Endothelial cell (in vitro differentiated cells): ENCODE data around the gene TSSK6. TPM values are rescaled to one million over a fixed set of nuclear protein-coding genes. Genes with fewer than 3 reads are reported as not detected.
"Not testable (repeated sequence)": the region's sequence is repeated elsewhere in the genome, so short reads cannot be mapped to it uniquely, and the experiment has no call there.

Experiments used
- DNase-seq: peaks from one replicate; pipeline ENCODE4 v3.0.0; 2021; ENCODE audit warnings: low spot score
- H3K27ac Mint-ChIP-seq: one replicate; pipeline ENCODE4 v1.8.0; 2021; ENCODE audit warnings: mixed read lengths, inconsistent platforms; ENCODE audit not compliant: unreplicated experiment
- H3K27me3 Mint-ChIP-seq: one replicate; pipeline ENCODE4 v1.8.0; 2021; ENCODE audit warnings: mild to moderate bottlenecking, moderate library complexity, mixed read lengths, inconsistent platforms; ENCODE audit not compliant: unreplicated experiment
- H3K36me3 Mint-ChIP-seq: one replicate; pipeline ENCODE4 v1.8.0; 2021; ENCODE audit warnings: mild to moderate bottlenecking, low read depth, mixed read lengths, inconsistent platforms; ENCODE audit not compliant: unreplicated experiment
- H3K4me1 Mint-ChIP-seq: one replicate; pipeline ENCODE4 v1.8.0; 2021; ENCODE audit warnings: mild to moderate bottlenecking, mixed read lengths, inconsistent platforms; ENCODE audit not compliant: unreplicated experiment
- H3K4me3 Mint-ChIP-seq: one replicate; pipeline ENCODE4 v1.8.0; 2021; ENCODE audit warnings: mild to moderate bottlenecking, mixed read lengths, inconsistent platforms; ENCODE audit not compliant: unreplicated experiment
- H3K9me3 Mint-ChIP-seq: one replicate; pipeline ENCODE4 v1.8.0; 2021; ENCODE audit warnings: mixed read lengths, inconsistent platforms; ENCODE audit not compliant: unreplicated experiment
- total RNA-seq: library from RNA; stranded (reverse); fragmentation: NEBNext Ultra II Directional; extraction: Animal tissue kit (Norgen Biotek cat#: 25700); gene quantifications from one replicate; pipeline ENCODE4 v1.2.1, GENCODE V29; 2021; ENCODE audit not compliant: unreplicated experiment
- TF ChIP-seq, protein P1 (sequence below): fragments of 200-600 bp; sonication (generic); IDR thresholded peaks from one replicate; pipeline ENCODE4 v1.5.0; 2021; ENCODE audit warnings: antibody characterized with exemption; ENCODE audit not compliant: unreplicated experiment

Gene TSSK6
- total RNA-seq, 1 donor from 2014 or later = 2.7 TPM

DNA sequence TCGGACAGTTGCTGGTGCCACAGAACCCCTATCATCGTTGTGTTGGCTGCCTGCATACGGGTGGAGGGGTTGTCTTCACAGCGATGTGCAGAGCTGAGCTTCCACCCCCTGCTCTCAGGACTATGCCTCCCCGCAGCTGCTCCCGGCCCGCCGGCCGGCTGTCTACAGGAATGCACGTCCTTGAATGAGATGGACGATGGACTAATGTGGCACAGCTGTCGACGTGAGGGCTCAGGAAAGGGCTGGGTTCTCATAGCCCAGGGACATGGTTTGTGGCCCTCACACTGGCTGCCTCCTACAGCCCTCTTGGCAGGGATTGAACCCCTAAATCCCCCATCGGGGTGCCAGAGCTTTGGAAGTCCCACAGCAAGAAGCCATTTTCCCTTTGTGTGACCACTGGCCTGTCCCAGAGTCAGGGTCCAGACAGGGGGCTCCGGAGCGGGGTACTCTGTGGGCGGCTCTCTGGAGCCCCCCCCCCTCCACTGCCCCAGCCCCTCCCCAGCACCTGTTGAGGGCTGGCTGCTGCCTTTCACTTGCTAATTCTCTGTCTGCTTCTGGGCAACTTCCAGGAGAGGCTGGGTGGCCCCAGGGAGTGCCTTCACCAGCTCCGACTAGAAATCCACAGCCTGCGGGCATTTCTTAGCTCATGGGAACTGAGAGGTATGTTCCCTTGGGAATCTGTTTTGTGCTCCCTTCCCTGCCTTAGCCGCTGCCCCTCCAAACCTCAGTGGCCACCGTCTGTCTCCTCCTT is 40.2 kb downstream of the TSSK6 start:
- Mint-ChIP-seq H3K36me3 (peaks cover 16% of the 10 kb centered on the region), H3K27me3 (peaks cover 21% of the 10 kb centered on the region), H3K4me1 (peaks cover 33% of the 10 kb centered on the region), H3K9me3 (no peaks in the 10 kb centered on the region), H3K4me3 (peak overlapping the region; percentile 47), H3K27ac (no peak overlapping the region)
- DNase-seq = no peak
- TF ChIP-seq, protein P1, sequence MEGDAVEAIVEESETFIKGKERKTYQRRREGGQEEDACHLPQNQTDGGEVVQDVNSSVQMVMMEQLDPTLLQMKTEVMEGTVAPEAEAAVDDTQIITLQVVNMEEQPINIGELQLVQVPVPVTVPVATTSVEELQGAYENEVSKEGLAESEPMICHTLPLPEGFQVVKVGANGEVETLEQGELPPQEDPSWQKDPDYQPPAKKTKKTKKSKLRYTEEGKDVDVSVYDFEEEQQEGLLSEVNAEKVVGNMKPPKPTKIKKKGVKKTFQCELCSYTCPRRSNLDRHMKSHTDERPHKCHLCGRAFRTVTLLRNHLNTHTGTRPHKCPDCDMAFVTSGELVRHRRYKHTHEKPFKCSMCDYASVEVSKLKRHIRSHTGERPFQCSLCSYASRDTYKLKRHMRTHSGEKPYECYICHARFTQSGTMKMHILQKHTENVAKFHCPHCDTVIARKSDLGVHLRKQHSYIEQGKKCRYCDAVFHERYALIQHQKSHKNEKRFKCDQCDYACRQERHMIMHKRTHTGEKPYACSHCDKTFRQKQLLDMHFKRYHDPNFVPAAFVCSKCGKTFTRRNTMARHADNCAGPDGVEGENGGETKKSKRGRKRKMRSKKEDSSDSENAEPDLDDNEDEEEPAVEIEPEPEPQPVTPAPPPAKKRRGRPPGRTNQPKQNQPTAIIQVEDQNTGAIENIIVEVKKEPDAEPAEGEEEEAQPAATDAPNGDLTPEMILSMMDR = no peak

DNA sequence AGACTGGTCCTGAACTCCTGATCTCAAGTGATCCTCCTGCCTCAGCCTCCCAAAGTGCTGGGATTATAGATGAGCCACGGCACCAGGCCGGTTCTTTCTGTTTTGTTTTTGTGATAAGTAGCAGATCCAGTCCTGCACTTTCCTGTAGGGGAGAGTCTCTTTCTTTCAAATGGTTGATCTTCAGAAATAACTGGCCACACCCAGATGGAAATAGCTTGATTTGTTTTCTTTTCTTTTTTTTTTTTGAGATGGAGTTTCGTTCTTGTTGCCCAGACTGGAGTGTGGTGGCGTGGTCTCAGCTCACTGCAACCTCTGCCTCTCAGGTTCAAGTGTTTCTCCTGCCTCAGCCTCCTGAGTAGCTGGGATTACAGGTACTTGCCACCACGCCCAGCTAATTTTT is 43.2 kb downstream of the TSSK6 start:
- H3K27ac Mint-ChIP-seq, H3K4me3 Mint-ChIP-seq: not testable (repeated sequence)

DNA sequence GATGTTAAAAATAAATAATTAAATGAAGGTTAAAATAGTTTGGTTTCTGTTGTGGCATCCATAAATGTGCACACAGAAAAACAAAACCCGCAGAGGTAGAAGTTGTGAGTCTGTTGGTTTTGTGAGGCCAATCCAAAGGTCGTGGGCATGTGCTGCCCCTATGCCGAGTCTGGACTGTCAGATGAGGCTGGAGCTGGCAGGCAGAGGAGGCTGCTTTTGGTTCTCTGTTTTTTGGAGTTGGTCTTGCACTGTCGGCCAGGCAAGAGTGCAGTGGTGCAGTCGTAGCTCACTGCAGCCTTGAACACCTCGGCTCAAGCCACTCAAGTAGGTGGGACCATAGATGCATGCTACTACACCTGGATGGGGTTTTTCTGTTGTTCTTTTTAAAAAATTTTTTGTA is 43.7 kb downstream of the TSSK6 start:
- Mint-ChIP-seq H3K27me3 (peaks cover 14% of the 10 kb centered on the region), H3K27ac (no peak overlapping the region), H3K9me3 (peaks cover 7% of the 10 kb centered on the region), H3K4me1 (peaks cover 25% of the 10 kb centered on the region), H3K4me3 (no peak overlapping the region), H3K36me3 (peaks cover 34% of the 10 kb centered on the region)
- TF ChIP-seq, protein P1 = no peak
- DNase-seq = no peak

More for the DNA sequence above, 43.2 kb downstream of the TSSK6 start:
- H3K36me3 Mint-ChIP-seq = peaks cover 31% of the 10 kb centered on the region
- H3K4me1 Mint-ChIP-seq = peaks cover 25% of the 10 kb centered on the region
- not testable (repeated sequence) for H3K9me3 Mint-ChIP-seq, DNase-seq
- peaks cover 17% of the 10 kb centered on the region for H3K27me3 Mint-ChIP-seq

DNA sequence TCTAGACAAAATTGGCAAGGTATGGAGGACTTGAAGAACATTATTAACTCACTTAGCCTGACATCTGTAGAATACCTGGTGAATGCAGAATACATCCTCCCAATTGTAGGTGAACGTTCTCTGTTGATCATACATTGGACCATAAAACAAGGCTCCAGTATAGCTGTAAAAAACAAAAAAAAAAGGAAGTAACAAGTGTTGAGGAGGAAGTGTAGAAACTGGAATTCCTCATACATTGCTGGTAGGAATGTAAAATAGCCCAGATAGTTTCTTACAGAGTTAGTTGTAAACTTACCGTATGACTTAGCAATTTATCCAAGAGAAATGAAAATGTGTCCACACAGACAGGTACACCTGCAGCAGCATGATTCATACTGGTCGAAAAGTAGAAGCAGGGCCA is 44.8 kb downstream of the TSSK6 start:
- Mint-ChIP-seq H3K27me3 (peaks cover 17% of the 10 kb centered on the region), H3K27ac (peak overlapping the region; percentile 76), H3K36me3 (peaks cover 44% of the 10 kb centered on the region), H3K9me3 (peaks cover 7% of the 10 kb centered on the region), H3K4me1 (peaks cover 23% of the 10 kb centered on the region), H3K4me3 (peak overlapping the region; percentile 16)
- TF ChIP-seq, protein P1 = no peak
- no peak for DNase-seq

DNA sequence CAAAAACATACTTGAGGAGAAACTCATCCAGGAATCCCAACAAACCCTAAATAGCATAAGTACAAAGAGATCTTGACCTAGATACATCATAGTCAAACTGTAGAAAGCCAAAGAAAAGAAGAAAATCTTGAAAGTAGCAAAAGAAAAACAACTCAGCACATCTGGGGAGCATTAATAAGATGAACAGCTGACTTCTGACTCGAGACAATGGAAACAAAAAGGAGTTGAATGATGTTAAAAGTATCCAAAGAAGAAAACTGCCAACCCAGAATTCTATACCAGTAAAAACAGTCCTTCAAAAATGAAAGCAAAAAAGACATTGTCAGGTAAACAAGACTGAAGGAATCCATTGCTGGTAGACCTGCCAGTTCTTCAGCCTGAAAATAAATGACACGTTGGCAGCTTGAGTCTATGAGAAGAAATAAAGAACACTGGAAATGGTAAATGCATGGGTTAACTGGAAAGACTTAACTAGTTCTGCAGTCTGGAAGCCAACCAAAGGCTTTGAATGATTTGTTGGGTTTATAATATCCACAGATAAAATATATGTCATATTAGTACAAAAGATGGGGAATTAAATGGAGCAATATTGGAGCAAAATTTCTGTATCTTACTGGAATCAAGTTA is 46.8 kb downstream of the TSSK6 start:
- TF ChIP-seq, protein P1 = no peak
- no peak overlapping the region for H3K27ac Mint-ChIP-seq
- H3K36me3 Mint-ChIP-seq = peaks cover 42% of the 10 kb centered on the region
- no peak for DNase-seq
- peaks cover 12% of the 10 kb centered on the region for H3K9me3 Mint-ChIP-seq
- H3K27me3 Mint-ChIP-seq = peaks cover 21% of the 10 kb centered on the region
- H3K4me1 Mint-ChIP-seq = peaks cover 28% of the 10 kb centered on the region
- H3K4me3 Mint-ChIP-seq = peak overlapping the region; percentile 37
